Endothelial cell of umbilical vein (primary cell): ENCODE measurements around the gene PHC2. TPM values are rescaled to one million over a fixed set of nuclear protein-coding genes. Genes with fewer than 3 reads are reported as not detected.

ENCODE experiments used
- BruUV-seq: library from RNA; stranded (reverse); fragments of 400-500 nt; replicated peaks from 2 replicates; lab custom pipeline; 2021; lab: Mats Ljungman, UMichigan
- CTCF ChIA-PET: fragments of 300-600, 350-600 bp; sonication (Branson Sonifier 250); formaldehyde crosslinking; loops from one replicate; lab custom pipeline; 2021; ENCODE audit warnings: antibody characterized with exemption, inconsistent platforms; lab: Charles Lee
- POLR2A ChIA-PET: fragments of 300-600, 350-600 bp; sonication (Branson Sonifier 250); formaldehyde crosslinking; loops from one replicate; lab custom pipeline; 2021; ENCODE audit warnings: antibody characterized with exemption, inconsistent platforms; lab: Charles Lee
- DNase-seq: peaks from one replicate; pipeline ENCODE4 v3.0.0-alpha.2; 2011; ENCODE audit warnings: low read depth, low spot score
- FAIRE-seq: peaks from 2 replicates; lab custom pipeline; 2011; peaks lifted over from hg19 to GRCh38; lab: Jason Lieb, UNC
- H2AFZ ChIP-seq: 2 replicates; pipeline ENCODE4 v1.6.0; 2012; ENCODE audit warnings: low read depth, low read length, control low read depth, inconsistent platforms
- H3K27ac ChIP-seq: 2 replicates; pipeline ENCODE4 v1.5.1; 2011; ENCODE audit warnings: low read depth, mild to moderate bottlenecking, control low read depth, low read length, moderate library complexity; ENCODE audit not compliant: insufficient read depth
- H3K27me3 ChIP-seq, 2 experiments: 2 replicates each; pipeline versions ENCODE4 v1.6.0 to v1.6.1; 2011; ENCODE audit warnings: low read length in 2 of 2, mixed read lengths in 1 of 2; ENCODE audit not compliant: control insufficient read depth in 2 of 2, insufficient read depth in 2 of 2
- H3K36me3 ChIP-seq, 2 experiments: 2 replicates in 1 of 2; 3 replicates in 1 of 2; pipeline ENCODE4 v1.5.1; 2011; ENCODE audit warnings: low read length in 2 of 2, mild to moderate bottlenecking in 1 of 2, moderate library complexity in 1 of 2; ENCODE audit not compliant: control insufficient read depth in 2 of 2, insufficient read depth in 2 of 2; ENCODE audit errors: extremely low read depth in 1 of 2
- H3K4me1 ChIP-seq: 3 replicates; pipeline ENCODE4 v1.5.1; 2011; ENCODE audit warnings: mild to moderate bottlenecking, low read length; ENCODE audit not compliant: control insufficient read depth, insufficient read depth; ENCODE audit errors: extremely low read depth
- H3K4me2 ChIP-seq: 2 replicates; pipeline ENCODE4 v1.6.1; 2011; ENCODE audit warnings: low read length, control low read depth, mixed read lengths; ENCODE audit not compliant: insufficient read depth
- H3K4me3 ChIP-seq, 3 experiments: fragments of 200-600 bp in 1 of 3; sonication (generic), shearing (Covaris generic) in 1 of 3; replicated peaks in 1 of 3; 2 replicates each; pipeline ENCODE4 v1.5.1; 2011 to 2016; ENCODE audit warnings: control low read depth in 3 of 3, low read length in 3 of 3, mild to moderate bottlenecking in 2 of 3, inconsistent platforms in 1 of 3, low read depth in 1 of 3, moderate library complexity in 1 of 3; ENCODE audit not compliant: insufficient read depth in 1 of 3
- H3K79me2 ChIP-seq: 2 replicates; pipeline ENCODE4 v1.6.0; 2012; ENCODE audit warnings: low read length, inconsistent platforms; ENCODE audit not compliant: control insufficient read depth, insufficient read depth
- H3K9ac ChIP-seq: replicated peaks from 2 replicates; pipeline ENCODE3; 2011; ENCODE audit warnings: low read length, control low read depth; ENCODE audit not compliant: insufficient read depth; ENCODE audit errors: extremely low read depth
- H3K9me1 ChIP-seq: replicated peaks from 3 replicates; pipeline ENCODE4 v1.6.0; 2011; ENCODE audit warnings: mild to moderate bottlenecking, low read length; ENCODE audit not compliant: control insufficient read depth, insufficient read depth; ENCODE audit errors: extremely low read depth
- H3K9me3 ChIP-seq: replicated peaks from 2 replicates; pipeline ENCODE4 v1.5.1; 2012; ENCODE audit warnings: low read length, inconsistent platforms; ENCODE audit not compliant: control insufficient read depth, insufficient read depth
- H4K20me1 ChIP-seq: replicated peaks from 2 replicates; pipeline ENCODE3; 2011; ENCODE audit warnings: mild to moderate bottlenecking, low read length; ENCODE audit not compliant: control insufficient read depth, insufficient read depth; ENCODE audit errors: extremely low read depth
- FOS ChIP-seq: IDR thresholded peaks from 2 replicates; pipeline ENCODE4 v1.6.1; 2011; ENCODE audit warnings: mild to moderate bottlenecking, low read length, moderate library complexity, borderline replicate concordance; ENCODE audit not compliant: insufficient read depth
- GATA2 ChIP-seq: IDR thresholded peaks from 2 replicates; pipeline ENCODE4 v1.7.0; 2011; ENCODE audit warnings: low read depth, mild to moderate bottlenecking, moderate library complexity, mixed read lengths, low read length; ENCODE audit not compliant: insufficient read length, insufficient read depth
- JUN ChIP-seq: IDR thresholded peaks from 2 replicates; pipeline ENCODE4 v1.6.1; 2011; ENCODE audit warnings: borderline replicate concordance, low read depth; ENCODE audit not compliant: insufficient read length, insufficient read depth
- MYC ChIP-seq: IDR thresholded peaks from one replicate; pipeline ENCODE4 v1.6.1; 2011; ENCODE audit warnings: mild to moderate bottlenecking, low read depth, low read length
- POLR2A ChIP-seq: IDR thresholded peaks from 2 replicates; pipeline ENCODE4 v1.6.1; 2012; ENCODE audit warnings: low read depth, mild to moderate bottlenecking, control low read depth, low read length
- POLR2AphosphoS5 ChIP-seq: IDR thresholded peaks from 2 replicates; pipeline ENCODE4 v1.6.1; 2012; ENCODE audit warnings: low read depth, mild to moderate bottlenecking, control low read depth, low read length, moderate library complexity; ENCODE audit not compliant: insufficient read depth
- dilution Hi-C: fragments of 300-500 bp; cut with MboI; formaldehyde crosslinking; loops from one replicate; pipeline ENCODE4 v1.15.0; 2019; ENCODE audit warnings: low sequenced_read_pairs; ENCODE audit not compliant: extremely low pct_ligation_motif_present
- intact Hi-C: fragments of 100-400 bp; cut with micrococcal nuclease; formaldehyde crosslinking; loops from one replicate; pipeline ENCODE4 v1.10.0; 2022
- polyA plus RNA-seq, 4 experiments: library from polyadenylated mRNA; depleted of rRNA in 3 of 4; stranded (reverse) in 3 of 4; unstranded in 1 of 4; fragments of >200 nt; gene quantifications; 2 replicates each; pipeline versions ENCODE4 v1.2.1 to v1.2.3, GENCODE V29; 2011 to 2012; ENCODE audit warnings: missing spikeins in 1 of 4
- total RNA-seq: library from RNA; stranded (reverse); gene quantifications from 2 replicates; pipeline ENCODE4 v1.2.3, GENCODE V29; 2021
- TF ChIP-seq, protein P1 (sequence below), 2 donors: IDR thresholded peaks; 1 replicate in 1 of 2; 2 replicates in 1 of 2; pipeline ENCODE4 v1.5.1; 2011; ENCODE audit warnings: low read length in 2 of 2, mild to moderate bottlenecking in 2 of 2, moderate library complexity in 2 of 2, control low read depth in 1 of 2, inconsistent platforms in 1 of 2, low read depth in 1 of 2; ENCODE audit not compliant: insufficient read depth in 1 of 2; ENCODE audit errors: extremely low read depth in 1 of 2
- TF ChIP-seq, protein P2 (sequence below): IDR thresholded peaks from 2 replicates; pipeline ENCODE4 v1.6.1; 2011; ENCODE audit not compliant: insufficient read depth, insufficient read length

PHC2 gene
- total and polyA plus RNA-seq, 2 donors (not counting 3 experiments of a cell fraction or from before 2014, with no cell fraction given), result 65.6 to 79.0 TPM

DNA sequence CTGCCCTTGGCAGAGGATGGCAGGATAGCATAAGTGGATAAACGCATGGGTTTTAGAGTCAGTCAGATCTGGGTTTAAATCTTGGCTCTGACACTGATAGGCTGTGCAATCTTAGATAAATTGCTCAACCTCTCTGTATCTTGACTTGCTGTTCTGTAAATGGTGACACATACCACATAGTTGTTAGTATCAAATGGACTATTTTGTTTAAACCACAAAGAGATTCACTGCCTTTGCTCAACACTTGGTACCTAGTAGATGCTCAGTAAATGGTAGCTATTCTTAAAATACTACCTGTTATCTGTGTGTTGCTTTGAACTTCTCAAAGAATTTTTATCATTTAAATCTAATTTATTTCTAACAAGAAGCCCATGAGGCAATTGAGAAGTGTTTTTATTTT lies 70.5 kb downstream of the PHC2 start:
- no peaks in the 10 kb centered on the region for H4K20me1 ChIP-seq
- H3K4me2 ChIP-seq, result no peak overlapping the region
- H3K4me3 ChIP-seq, result no peak overlapping the region
- intact Hi-C loops, result no loop called here
- H3K9ac ChIP-seq, result no peak overlapping the region
- no peaks in the 10 kb centered on the region for H3K36me3 ChIP-seq
- no peak overlapping the region for H3K27ac ChIP-seq
- ChIA-PET POLR2A (no interaction called here), CTCF (interaction anchor here (1.7 to 1.8 kb wide), 2 partner anchors 10 to 18 kb away, joined by 5 read pairs; no protein-coding TSS in a partner anchor)
- no peaks in the 10 kb centered on the region for H3K9me3 ChIP-seq
- dilution Hi-C loops, result no loop called here
- peaks cover 5% of the 10 kb centered on the region for H3K4me1 ChIP-seq
- H3K79me2 ChIP-seq, result no peaks in the 10 kb centered on the region
- TF ChIP-seq JUN (no peak), MYC (no peak), FOS (no peak), POLR2A (no peak), POLR2AphosphoS5 (no peak), GATA2 (no peak)
- TF ChIP-seq, protein P1, sequence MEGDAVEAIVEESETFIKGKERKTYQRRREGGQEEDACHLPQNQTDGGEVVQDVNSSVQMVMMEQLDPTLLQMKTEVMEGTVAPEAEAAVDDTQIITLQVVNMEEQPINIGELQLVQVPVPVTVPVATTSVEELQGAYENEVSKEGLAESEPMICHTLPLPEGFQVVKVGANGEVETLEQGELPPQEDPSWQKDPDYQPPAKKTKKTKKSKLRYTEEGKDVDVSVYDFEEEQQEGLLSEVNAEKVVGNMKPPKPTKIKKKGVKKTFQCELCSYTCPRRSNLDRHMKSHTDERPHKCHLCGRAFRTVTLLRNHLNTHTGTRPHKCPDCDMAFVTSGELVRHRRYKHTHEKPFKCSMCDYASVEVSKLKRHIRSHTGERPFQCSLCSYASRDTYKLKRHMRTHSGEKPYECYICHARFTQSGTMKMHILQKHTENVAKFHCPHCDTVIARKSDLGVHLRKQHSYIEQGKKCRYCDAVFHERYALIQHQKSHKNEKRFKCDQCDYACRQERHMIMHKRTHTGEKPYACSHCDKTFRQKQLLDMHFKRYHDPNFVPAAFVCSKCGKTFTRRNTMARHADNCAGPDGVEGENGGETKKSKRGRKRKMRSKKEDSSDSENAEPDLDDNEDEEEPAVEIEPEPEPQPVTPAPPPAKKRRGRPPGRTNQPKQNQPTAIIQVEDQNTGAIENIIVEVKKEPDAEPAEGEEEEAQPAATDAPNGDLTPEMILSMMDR (IDR thresholded peaks at IDR 0.05; ENCODE audit: extremely low read depth in 1 of 2, insufficient read depth in 1 of 2, low read depth in 1 of 2, low read length in 2 of 2), result no peak
- TF ChIP-seq, protein P2, sequence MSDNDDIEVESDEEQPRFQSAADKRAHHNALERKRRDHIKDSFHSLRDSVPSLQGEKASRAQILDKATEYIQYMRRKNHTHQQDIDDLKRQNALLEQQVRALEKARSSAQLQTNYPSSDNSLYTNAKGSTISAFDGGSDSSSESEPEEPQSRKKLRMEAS, result no peak
- no peaks in the 10 kb centered on the region for H3K9me1 ChIP-seq
- BruUV-seq, result no TSS peak
- H3K27me3 ChIP-seq, result no peaks in the 10 kb centered on the region
- no peak overlapping the region for H2AFZ ChIP-seq
- DNase-seq, result no peak
- no peak for FAIRE-seq
